Activated CD4-positive, CD25-positive, alpha-beta regulatory T cell treated with anti-CD3 and anti-CD28 coated beads, Interleukin-2, amount 50 U/mL, for 72 hours (primary cell): ENCODE data around the gene HMGB3.
"Not testable (repeated sequence)": the region's sequence is repeated elsewhere in the genome, so short reads cannot be mapped to it uniquely, and the experiment has no call there.

Source experiments
- DNase-seq: peaks from one replicate; pipeline ENCODE4 v3.0.0; 2021

Gene HMGB3

DNA sequence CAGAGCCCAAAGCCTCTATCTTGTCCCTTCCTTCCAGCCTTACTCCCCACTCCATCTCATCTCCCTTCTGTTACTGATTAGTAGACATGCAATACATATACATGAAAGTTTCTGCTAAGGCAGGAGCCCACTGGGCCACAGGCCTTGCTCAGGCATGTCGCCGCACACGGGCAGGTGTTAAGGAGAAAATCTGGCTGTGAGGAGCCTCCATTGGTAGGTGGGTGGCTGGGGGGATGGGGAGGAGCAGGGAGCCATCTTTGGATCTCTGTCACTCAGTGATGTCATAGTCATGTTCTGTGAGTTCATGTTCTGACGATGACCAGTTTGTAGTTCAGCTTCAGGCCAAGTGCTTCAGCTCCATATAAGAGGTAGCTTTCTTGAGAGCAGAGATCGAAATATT, 2.9 kb upstream of the HMGB3 start:
- no peak for DNase-seq

DNA sequence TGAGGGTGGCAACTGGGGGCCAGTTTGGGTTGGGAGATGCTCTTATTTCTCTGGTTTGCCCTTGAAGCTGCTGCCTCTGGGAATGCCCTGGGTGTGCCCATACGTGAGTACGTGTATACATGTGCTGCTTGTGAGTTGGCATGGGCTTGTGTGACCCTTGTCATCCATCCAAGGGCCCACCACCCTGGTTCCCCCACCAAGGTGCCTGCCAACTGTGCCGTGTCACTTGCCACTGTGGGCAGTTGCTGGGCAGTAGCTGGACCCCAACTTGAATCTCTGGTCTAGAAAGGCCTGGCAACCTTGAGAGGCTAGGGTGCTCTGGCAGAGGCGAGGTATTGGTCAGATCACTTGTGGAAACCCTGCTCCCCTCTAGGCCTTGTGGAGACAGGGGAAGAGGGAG, 2.4 kb upstream of the HMGB3 start:
- DNase-seq: no peak

DNA sequence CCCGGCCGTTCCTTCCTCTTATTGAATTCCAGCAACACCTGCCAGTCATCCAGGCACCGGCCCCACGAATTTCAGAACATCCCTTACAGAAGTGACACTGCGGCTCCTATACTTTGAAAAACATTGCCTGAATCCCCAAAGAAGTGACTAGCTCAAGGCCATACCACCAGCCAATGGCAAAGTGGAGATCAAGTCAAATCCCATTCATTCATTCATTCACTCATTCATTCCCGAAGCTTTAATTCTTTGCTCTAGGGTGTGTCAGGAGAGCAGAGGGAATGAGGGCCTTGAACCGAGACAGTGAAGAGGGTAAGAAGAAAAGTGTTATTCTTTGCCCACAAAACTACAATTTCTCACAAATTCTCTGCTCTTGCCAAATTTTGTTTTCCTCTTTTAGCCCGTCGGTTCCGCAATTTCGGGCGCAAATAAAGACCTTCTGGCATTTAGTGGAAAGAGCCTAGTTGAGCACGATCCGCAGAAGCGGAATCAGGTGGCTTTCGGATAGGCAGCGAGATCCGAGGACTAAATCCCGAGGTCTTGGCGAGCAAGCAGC, 824 bp upstream of the HMGB3 start:
- no peak for DNase-seq

DNA sequence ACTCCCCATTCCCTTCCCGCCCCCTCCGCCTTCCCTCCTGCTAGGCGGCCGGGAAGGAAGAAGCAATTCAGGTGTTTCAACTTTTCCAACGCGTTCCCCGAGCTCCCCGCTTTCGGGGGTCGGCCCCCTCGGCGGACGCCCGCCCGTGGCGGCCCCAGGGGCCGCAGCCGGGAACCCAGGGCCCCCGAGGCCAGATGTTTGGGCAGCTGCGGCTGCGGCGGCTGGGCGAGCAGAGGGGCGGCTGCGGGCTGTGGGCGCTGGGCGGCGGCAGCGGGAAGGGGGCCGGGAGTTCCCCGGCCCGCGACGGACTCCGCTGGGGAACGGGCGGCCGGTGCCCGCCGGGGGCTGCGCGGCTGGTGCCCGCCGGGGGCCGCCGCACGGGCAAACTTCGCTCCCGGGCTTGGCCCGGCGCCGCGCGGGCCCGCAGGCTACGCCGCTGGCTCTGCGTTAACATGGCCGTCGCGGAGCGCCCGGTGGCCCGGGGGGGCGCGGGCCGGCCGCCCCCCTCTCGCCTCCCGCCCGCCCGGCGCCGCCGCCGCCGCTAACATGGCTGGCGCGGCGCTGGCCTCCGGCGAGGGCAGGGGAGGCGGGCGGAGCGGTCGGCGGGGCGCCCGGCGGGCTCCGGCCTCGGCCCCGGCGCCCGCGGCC, 510 bp downstream of the HMGB3 start:
- no peak for DNase-seq

DNA sequence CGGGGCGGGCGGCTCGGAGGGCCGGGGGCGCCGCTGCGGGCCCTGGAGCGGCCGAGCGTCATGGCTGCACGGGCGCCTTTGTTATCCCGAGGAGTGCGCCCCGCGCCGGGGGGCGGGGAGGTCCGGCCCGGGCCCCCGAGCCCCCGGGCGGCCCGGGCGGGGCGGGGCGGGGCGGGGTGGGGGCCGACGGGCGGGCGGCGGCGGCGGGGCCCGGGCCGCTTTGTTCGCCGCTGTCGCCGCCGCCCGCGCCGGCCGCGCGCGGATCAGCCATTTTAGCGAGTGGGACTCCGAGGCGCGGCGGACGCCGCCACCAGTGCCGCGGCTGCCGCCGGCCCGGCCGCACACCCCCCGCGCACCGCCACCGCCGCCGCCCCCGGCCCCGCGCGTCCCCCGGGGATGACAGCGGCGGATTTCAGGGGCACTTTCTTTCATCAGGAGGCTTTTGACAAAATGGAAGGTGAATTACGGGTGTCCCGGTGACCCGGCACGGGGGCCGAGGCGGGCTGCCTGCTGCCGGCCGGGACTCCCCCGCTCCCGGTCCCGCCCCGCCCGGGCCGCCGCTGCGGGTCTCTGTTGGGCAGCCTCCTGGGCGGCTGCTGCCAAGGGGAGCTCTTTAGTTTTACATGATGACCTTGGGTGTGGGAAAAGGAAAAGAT, 1.2 kb downstream of the HMGB3 start:
- DNase-seq: no peak

DNA sequence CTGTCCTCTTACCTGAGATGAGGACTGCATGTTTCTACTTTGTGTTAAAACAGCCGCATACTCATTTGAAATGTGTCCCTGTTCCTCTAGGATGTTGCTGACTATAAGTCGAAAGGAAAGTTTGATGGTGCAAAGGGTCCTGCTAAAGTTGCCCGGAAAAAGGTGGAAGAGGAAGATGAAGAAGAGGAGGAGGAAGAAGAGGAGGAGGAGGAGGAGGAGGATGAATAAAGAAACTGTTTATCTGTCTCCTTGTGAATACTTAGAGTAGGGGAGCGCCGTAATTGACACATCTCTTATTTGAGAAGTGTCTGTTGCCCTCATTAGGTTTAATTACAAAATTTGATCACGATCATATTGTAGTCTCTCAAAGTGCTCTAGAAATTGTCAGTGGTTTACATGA, 4.6 kb downstream of the HMGB3 start:
- DNase-seq: not testable (repeated sequence)

DNA sequence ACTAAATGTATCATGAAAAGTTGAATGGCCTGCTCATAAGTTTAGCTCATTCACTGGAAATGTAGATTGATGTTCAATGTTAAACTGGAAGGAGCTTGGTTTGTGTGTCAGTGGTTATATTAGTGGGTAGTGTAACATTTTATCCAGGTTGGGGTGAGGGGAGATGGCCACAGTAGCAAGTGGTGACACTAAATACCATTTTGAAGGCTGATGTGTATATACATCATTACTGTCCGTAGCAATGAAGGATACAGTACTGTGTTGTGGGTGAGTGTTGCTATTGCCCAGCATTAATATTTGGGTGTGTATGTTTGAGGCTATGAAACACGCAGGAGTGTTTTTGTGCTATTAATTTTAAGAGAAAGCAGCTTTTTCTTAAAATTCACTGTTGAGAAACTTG, 6.3 kb downstream of the HMGB3 start:
- no peak for DNase-seq

DNA sequence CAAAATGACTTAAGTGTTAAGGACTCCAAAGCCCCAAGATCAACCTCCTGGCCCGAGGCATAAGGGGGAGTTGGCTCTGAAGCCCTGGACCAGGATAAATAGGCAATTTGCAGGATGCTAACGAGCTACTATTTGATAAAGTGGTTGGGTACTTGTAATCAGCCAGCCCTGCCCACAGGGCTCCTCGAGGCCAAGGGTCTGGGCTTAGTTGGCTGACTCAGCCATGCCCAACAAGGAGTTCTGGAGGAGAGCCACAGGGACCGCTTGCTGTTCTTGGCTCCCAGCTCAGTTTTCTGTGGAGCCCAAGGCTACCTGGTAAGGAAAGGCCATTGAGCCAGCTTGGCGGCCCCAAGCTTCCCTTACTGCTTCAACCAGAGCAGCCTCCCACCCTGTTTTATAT, 7.8 kb downstream of the HMGB3 start:
- DNase-seq: no peak

DNA sequence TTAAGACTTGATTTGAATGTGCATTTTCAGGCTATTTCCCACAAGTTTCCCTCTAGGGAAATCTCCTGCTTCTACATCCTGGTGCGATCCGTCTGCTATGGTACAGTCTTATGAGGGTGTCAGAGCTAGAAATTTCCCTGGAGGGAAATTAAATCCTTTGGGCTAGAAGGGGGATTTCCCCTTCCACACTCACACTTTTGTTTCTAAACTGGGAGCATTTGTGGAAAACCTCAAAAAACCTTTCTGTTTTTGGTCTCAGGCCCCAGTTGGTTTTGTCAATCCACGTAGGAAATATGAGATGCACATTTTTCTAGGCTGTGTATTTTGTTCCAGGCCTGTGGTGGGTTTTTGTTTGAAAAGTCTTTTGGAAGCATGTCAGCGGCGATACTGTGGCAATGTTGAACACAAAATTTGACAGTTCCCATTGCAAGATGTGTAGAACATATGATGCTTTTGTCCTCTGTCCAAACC, 17.8 kb downstream of the HMGB3 start:
- no peak for DNase-seq

DNA sequence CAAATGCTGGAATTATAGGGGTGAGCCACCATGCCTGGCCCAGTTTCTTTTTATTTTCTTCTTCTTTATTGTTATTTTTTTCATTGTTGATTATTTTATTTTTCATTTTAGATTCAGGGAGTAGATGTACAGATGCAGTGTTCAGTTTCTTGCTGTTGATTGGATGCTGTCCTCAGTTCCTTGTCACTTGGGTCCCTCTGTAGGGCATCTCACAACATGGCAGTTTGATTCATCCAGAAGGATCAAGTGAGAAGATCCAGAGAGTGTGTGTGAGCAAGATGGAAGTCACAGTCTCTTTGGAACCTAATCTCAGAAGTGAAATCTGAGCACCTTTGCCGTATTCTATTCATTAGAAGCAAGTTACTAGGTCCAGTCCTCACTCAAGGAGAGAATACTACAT, 20.9 kb downstream of the HMGB3 start:
- DNase-seq: no peak

DNA sequence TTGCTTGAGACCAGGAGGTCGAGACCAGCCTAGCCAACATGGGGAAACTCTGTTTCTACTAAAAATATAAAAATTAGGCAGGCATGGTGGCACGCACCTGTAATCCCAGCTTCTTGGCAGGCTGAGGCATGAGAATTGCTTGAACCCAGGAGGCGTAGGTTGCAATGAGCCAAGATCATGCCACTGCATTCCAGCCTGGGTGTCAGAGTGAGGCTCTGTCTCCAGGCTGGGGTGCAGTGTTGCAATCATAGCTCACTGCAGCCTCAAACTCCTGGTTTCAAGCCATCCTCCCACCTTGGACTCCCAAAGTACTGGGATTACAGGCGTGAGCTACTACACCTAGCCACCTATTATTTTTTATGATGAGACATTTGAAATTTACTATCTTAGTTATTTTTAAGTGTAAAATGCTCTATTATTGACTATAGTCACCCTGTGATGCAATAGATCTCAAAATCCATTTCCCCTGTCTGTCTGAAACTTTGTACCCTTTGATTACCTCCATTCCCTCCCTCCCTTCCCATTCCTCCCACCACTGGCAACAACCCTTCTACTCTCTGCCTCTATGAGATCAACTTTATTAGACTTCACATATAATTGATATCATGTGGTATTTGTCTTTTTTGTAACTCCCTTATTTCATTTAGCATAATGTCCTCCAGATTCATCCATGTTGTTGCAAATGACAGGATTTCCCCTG, 23.4 kb downstream of the HMGB3 start:
- DNase-seq: no peak

DNA sequence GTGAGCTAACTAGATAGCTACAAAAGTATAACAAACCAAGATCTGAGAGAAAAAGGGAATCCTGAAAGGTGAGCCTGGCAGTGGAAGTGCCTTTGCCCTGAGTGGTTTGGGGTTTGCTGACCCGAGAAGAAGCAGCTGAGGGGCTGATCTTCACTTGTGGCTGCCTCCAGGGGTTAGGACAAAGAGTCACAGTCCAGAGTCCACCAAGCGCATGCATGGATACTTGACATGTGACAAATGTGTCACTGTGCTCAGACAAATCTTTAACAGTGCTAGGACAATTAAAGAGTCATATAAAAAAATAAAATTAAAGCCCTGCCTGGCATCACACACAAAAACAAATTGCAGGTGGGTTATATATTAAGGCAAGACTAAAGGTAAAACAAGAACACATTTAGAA, 26.4 kb downstream of the HMGB3 start:
- DNase-seq: no peak

DNA sequence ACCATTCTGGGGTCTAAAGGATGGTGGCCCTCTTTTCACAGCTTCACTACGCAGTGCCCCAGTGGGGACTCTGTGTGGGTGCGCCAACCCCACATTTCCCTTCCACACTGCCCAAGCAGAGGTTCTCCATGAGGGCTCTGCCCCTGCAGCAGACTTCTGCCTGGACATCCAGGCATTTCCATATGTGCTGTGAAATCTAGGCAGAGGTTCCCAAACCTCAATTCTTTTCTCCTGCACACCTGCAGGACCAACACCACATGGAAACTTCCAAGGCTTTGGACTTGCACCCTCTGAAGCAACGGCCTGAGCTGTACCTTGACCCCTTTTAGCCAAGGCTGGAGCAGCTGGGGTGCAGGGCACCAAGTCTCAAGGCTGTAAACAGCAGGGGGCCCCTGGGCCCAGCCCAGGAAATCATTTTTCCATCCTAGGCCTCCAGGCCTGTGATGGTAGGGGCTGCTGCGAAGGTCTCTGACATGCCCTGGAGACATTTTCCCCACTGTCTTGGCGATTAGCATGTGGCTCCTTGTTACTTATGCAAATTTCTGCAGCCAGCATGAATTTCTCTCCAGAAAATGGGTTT, 30.1 kb downstream of the HMGB3 start:
- no peak for DNase-seq

DNA sequence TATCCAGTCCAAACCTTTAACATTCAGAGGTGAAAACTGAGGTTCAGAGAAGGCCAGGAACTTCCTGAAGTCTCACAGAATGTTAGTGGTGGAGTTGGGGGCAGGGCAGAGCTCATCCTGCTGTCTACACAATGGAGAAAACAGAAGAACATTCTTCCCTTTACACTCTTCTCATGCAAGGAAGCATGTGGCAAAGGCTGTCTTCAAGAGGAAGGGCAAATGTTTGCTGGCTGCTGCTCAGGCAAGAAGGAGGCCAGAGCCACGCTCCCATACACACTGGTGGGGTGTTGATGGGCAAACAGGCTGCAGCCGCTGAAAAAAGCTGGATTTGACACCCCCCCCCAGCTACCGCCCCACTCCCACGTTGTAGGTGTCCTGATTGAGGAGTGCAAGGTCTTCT, 32.5 kb downstream of the HMGB3 start:
- no peak for DNase-seq

DNA sequence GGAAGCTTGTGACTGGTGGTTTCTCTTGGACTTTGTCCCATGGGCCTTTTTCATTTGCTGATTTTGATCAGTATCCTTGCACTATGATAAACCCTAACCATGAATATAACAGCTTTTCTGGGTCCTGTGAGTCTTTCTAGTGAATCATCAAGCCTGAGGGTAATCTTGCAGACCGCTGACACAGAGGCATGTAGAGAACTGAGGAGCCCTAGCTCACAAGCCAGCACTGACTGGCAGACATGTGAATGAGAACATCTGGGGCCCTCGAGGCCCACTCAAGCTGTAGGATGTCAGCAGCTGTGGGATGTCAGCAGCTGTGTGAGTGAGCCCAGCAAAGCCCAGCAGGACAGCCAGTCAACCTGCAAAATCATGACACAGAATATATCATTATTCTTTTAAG, 36.7 kb downstream of the HMGB3 start:
- no peak for DNase-seq

DNA sequence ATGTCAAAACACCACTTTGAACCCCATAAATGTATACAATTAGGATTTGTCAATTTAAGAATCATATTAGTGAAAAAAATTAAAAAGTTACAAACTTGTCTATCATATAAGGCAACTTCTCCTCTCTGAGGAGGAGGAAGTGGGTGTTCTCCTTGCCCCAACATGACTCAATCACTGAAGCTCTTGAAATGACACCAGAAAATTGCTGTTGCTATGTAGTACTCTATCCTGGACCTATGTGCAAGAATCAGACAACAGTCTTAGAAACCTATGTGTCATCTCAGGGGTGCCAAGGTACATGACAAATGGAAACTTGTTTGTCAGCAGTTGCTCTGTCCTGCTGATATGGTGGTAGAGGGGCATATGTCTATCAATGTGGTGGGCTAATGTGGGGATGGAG, 47.7 kb downstream of the HMGB3 start:
- no peak for DNase-seq

DNA sequence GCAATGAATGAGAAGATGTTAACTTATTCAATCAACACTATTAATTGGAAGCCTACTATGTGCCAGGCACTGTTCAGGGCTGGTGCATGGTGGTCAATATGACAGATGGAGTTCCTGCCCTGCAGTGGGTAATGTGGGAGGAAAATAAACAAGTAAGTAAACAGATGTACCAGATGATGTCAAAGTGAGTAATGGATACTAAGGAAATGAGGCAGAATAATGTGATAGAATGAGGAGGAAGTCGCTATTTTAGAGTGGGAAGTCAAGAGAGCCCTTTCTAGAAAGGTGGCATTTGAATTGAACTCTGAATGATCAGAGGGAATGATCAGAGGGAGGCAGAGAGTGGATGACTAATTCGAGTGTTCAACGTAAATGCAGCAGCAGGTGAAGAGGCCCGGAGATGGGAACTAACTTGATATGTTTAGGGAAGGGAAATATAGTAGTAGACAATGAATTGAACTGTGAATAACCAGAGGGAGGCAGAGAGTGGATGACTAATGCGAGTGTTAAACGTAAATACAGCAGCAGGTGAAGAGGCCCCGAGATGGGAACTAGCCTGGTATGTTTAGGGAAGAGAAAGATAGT, 48.3 kb downstream of the HMGB3 start:
- no peak for DNase-seq

DNA sequence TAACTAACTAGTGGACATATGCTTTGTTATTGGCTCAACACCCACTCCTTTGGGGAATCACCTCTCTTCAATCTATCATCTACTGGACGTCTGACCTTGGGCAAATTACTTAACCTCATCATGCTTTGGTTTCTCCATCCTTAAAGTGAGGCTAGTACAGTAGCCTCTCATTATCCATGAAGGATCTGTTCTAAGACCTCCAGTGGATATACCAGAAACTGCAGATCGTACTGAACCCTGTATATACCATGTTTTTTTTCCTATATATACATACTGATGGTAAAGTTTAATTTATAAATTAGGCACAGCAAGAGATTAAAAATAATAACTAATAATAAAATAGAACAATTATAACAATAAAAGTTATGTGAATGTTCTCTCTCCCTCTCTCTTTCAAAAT, 56.2 kb downstream of the HMGB3 start:
- no peak for DNase-seq
